Measurements from ENCODE around the gene PDE4D. TPM values are rescaled to one million over a fixed set of nuclear protein-coding genes. Genes with fewer than 3 reads are reported as not detected.

PDE4D gene
- total RNA-seq, 1 donor from 2014 or later, result 13.2 TPM

DNA sequence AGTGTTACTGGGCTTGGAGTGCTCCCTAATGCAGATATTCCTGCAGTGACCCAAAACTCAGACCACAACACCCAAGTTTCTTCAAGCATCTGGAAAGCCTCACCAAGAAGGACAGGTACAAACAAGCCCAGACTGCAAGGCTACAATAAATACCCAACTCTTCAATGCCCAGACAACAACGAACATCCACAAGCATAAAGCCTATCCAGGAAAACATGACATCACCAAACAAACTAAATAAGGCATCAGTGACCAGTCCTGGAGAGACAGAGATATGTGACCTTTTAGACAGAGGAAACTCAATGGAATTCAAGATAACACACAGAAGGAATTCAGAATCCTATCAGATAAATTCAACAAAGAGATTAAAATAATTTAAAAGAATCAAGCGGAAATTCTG lies 605.6 kb downstream of the PDE4D start:
- H3K27me3 Mint-ChIP-seq (ENCODE audit: unreplicated experiment), result no peaks in the 10 kb centered on the region

GRCh38 chr5:59287361-59287760 lies 606.2 kb downstream of the PDE4D start:
- no peak for DNase-seq
- Mint-ChIP-seq H3K27me3 (ENCODE audit: unreplicated experiment) (no peaks in the 10 kb centered on the region), H3K4me3 (ENCODE audit: unreplicated experiment) (no peak overlapping the region), H3K27ac (ENCODE audit: unreplicated experiment) (no peak overlapping the region), H3K9me3 (ENCODE audit: unreplicated experiment) (peaks cover 2% of the 10 kb centered on the region), H3K4me1 (ENCODE audit: low read depth, unreplicated experiment) (no peaks in the 10 kb centered on the region), H3K36me3 (ENCODE audit: unreplicated experiment) (no peaks in the 10 kb centered on the region)
- TF ChIP-seq, protein P1, sequence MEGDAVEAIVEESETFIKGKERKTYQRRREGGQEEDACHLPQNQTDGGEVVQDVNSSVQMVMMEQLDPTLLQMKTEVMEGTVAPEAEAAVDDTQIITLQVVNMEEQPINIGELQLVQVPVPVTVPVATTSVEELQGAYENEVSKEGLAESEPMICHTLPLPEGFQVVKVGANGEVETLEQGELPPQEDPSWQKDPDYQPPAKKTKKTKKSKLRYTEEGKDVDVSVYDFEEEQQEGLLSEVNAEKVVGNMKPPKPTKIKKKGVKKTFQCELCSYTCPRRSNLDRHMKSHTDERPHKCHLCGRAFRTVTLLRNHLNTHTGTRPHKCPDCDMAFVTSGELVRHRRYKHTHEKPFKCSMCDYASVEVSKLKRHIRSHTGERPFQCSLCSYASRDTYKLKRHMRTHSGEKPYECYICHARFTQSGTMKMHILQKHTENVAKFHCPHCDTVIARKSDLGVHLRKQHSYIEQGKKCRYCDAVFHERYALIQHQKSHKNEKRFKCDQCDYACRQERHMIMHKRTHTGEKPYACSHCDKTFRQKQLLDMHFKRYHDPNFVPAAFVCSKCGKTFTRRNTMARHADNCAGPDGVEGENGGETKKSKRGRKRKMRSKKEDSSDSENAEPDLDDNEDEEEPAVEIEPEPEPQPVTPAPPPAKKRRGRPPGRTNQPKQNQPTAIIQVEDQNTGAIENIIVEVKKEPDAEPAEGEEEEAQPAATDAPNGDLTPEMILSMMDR (IDR thresholded peaks at IDR 0.05; ENCODE audit: partially characterized antibody, unreplicated experiment), result no peak

More for the DNA sequence above, 605.6 kb downstream of the PDE4D start:
- Mint-ChIP-seq H3K36me3 (ENCODE audit: unreplicated experiment) (no peaks in the 10 kb centered on the region), H3K4me3 (ENCODE audit: unreplicated experiment) (no peak overlapping the region), H3K4me1 (ENCODE audit: low read depth, unreplicated experiment) (no peaks in the 10 kb centered on the region), H3K27ac (ENCODE audit: unreplicated experiment) (no peak overlapping the region), H3K9me3 (ENCODE audit: unreplicated experiment) (peaks cover 2% of the 10 kb centered on the region)
- TF ChIP-seq, protein P1 (IDR thresholded peaks at IDR 0.05; ENCODE audit: partially characterized antibody, unreplicated experiment), result no peak
- no peak for DNase-seq

- no peaks in the 10 kb centered on the region for H3K4me1 Mint-ChIP-seq (ENCODE audit: low read depth, unreplicated experiment)
- TF ChIP-seq, protein P1 (IDR thresholded peaks at IDR 0.05; ENCODE audit: partially characterized antibody, unreplicated experiment), result no peak
- H3K9me3 Mint-ChIP-seq (ENCODE audit: unreplicated experiment), result peaks cover 2% of the 10 kb centered on the region
- H3K36me3 Mint-ChIP-seq (ENCODE audit: unreplicated experiment), result no peaks in the 10 kb centered on the region
- no peaks in the 10 kb centered on the region for H3K27me3 Mint-ChIP-seq (ENCODE audit: unreplicated experiment)
- no peak overlapping the region for H3K4me3 Mint-ChIP-seq (ENCODE audit: unreplicated experiment)
- no peak for DNase-seq
- H3K27ac Mint-ChIP-seq (ENCODE audit: unreplicated experiment), result no peak overlapping the region
These were observed 607.0 kb downstream of the PDE4D start for GRCh38 chr5:59286510-59286909.

DNA sequence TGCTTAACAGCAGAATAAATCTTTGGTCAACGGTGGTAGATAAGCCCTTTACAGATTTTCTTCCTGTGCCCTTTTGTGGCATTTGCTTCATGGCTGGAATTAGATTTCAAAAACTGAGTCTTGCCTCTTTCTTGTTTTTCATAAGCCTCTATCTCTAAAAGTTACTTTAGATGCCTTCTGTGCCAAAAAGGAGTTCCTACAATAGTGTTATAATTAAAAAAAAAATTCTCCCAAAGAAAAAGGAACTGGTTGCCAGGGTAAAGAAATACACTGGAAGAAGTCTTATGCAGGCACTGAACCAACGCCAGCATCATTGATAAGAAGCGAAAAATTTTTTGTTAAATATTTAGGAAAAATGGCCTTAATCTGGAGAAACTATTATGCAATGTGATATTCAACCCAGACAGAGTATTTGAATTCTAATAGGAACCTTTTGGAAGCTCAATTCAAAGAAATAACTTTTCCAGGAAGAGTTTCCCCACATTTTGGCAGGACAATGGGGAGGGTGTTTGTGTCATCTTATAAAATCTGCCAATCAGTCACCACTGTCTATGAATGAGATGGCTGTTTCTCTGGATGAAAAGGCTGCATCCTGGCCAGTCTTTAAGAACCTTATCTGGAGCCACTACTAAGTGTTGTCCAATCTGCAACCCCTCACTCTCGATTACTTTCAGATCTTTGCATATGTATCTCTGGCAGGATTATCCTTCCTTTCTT lies 608.1 kb downstream of the PDE4D start:
- no peak overlapping the region for H3K27ac Mint-ChIP-seq (ENCODE audit: unreplicated experiment)
- no peaks in the 10 kb centered on the region for H3K4me1 Mint-ChIP-seq (ENCODE audit: low read depth, unreplicated experiment)
- TF ChIP-seq, protein P1 (IDR thresholded peaks at IDR 0.05; ENCODE audit: partially characterized antibody, unreplicated experiment), result no peak
- no peaks in the 10 kb centered on the region for H3K27me3 Mint-ChIP-seq (ENCODE audit: unreplicated experiment)
- no peaks in the 10 kb centered on the region for H3K36me3 Mint-ChIP-seq (ENCODE audit: unreplicated experiment)
- no peak for DNase-seq
- no peak overlapping the region for H3K4me3 Mint-ChIP-seq (ENCODE audit: unreplicated experiment)
- H3K9me3 Mint-ChIP-seq (ENCODE audit: unreplicated experiment), result peaks cover 2% of the 10 kb centered on the region

GRCh38 chr5:59282726-59283125 lies 610.8 kb downstream of the PDE4D start:
- Mint-ChIP-seq H3K4me1 (ENCODE audit: low read depth, unreplicated experiment) (no peaks in the 10 kb centered on the region), H3K4me3 (ENCODE audit: unreplicated experiment) (no peak overlapping the region), H3K36me3 (ENCODE audit: unreplicated experiment) (no peaks in the 10 kb centered on the region), H3K27me3 (ENCODE audit: unreplicated experiment) (no peaks in the 10 kb centered on the region), H3K9me3 (ENCODE audit: unreplicated experiment) (peaks cover 2% of the 10 kb centered on the region), H3K27ac (ENCODE audit: unreplicated experiment) (no peak overlapping the region)
- DNase-seq, result no peak
- TF ChIP-seq, protein P1 (IDR thresholded peaks at IDR 0.05; ENCODE audit: partially characterized antibody, unreplicated experiment), result no peak
